Right lobe of liver (tissue), 6 donors: ENCODE measurements around the gene KLHL35. TPM values are rescaled to one million over a fixed set of nuclear protein-coding genes. Genes with fewer than 3 reads are reported as not detected.

Experiments used
- ATAC-seq, 4 donors: fragments of 200-7000 bp; cut with Tn5 transposase; one replicate each; pipeline ENCODE4 v1.9.1; 2020; ENCODE audit warnings: mild to moderate bottlenecking in 4 of 4, moderate library complexity in 4 of 4
- DNase-seq, 3 donors: peaks; one replicate each; pipeline ENCODE4 v3.0.0-alpha.2; 2020
- H3K27ac ChIP-seq, 3 donors: fragments of 200-600 bp; one replicate each; pipeline ENCODE4 v1.8.0; 2022
- H3K27me3 ChIP-seq, 2 donors: fragments of 200-600 bp; one replicate each; pipeline ENCODE4 v1.8.0; 2022
- H3K36me3 ChIP-seq, 4 donors: fragments of 200-600 bp; sonication (generic) in 1 of 4; one replicate each; pipeline versions ENCODE4 v1.5.1 to v1.8.0; 2017 to 2022; ENCODE audit warnings: control low read depth in 1 of 4
- H3K4me1 ChIP-seq, 4 donors: fragments of 200-600 bp; sonication (generic) in 1 of 4; one replicate each; pipeline versions ENCODE4 v1.5.1 to v1.8.0; 2017 to 2022; ENCODE audit warnings: control low read depth in 1 of 4
- H3K4me3 ChIP-seq, 3 donors: fragments of 200-600 bp; one replicate each; pipeline ENCODE4 v1.8.0; 2022
- H3K9me3 ChIP-seq, 4 donors: fragments of 200-600 bp; sonication (generic) in 1 of 4; one replicate each; pipeline versions ENCODE4 v1.5.1 to v1.8.0; 2017 to 2022; ENCODE audit warnings: control low read depth in 1 of 4
- POLR2A ChIP-seq: fragments of 450-650 bp; IDR thresholded peaks from one replicate; pipeline ENCODE4 v1.6.1; 2017; ENCODE audit warnings: antibody characterized with exemption, mild to moderate bottlenecking
- WGBS: methylation state at CpG from one replicate; pipeline ENCODE4 v1.1.6; 2018; ENCODE audit warnings: low coverage, low lambda C conversion rate; ENCODE audit not compliant: insufficient coverage; ENCODE audit errors: missing lambda C conversion rate; 5-methylcytosine and 5-hydroxymethylcytosine counted together
- intact Hi-C, 2 donors: fragments of 100-400 bp; cut with DNase I; formaldehyde crosslinking; loops; one replicate each; pipeline versions ENCODE4 v1.11.2 to v1.14.1; 2022
- total RNA-seq, 6 experiments: library from RNA; depleted of rRNA in 2 of 6; stranded (reverse); fragments of >200 nt in 2 of 6; fragmentation: NEBNext Ultra II Directional in 3 of 6; extraction: Animal tissue kit (Norgen Biotek cat#: 25700) in 3 of 6; gene quantifications; one replicate each; pipeline versions ENCODE4 v1.1.0 to v1.2.4, GENCODE V29; 2016 to 2023
- TF ChIP-seq, protein P1 (sequence below), 4 donors: fragments of 200-600 bp in 3 of 4; fragments of 450-650 bp in 1 of 4; IDR thresholded peaks; one replicate each; pipeline versions ENCODE4 v1.5.1 to v1.8.0; 2016 to 2022; ENCODE audit warnings: antibody characterized with exemption in 4 of 4, mild to moderate bottlenecking in 2 of 4
- donor health status: DM: no; HTN: yes; CAD: no.
- donor health status: DM: no; HTN: no; CAD: no.
- donor health status: DM: no; HTN: no; CAD: no.
- donor health status: DM: no; HTN: yes; CAD: no.
- donor health status: DM: no; HTN: yes; CAD: no.

KLHL35 gene
- total RNA-seq, 6 experiments from 2014 or later, result 0.09 TPM; not detected in 5

GRCh38 chr11:75480185-75481175 is 47.5 kb upstream of the KLHL35 start:
- WGBS, result 83% methylated on average over 9 of the region's 10 CpGs

DNA sequence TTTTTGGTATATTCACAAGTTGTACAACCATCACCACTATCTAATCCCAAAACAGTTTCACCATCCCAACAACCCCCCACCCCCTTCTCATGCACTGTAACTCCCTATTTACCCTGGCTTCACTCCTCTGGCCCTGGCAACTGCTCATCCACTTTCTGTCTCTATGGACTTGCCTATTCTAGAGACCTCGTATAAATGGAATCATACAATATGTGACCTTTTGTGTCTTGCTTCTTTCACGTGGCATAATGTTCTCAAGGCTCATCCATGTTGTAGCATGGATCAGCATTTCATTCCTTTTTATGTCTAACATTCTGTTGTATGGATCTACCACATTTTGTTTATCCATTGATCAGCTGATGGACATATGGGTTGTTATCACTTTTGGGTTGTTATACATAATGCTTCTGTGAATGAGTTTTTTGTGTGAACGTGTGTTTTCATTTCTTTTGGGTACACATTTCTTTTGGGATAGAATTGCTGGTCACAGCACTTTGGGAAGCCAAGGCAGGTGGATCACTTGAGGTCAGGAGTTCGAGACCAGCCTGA is 46.7 kb upstream of the KLHL35 start:
- DNase-seq (no peak), ATAC-seq (no peak)
- Histone ChIP-seq H3K9me3 (no peaks in the 10 kb centered on the region), H3K27ac (no peak overlapping the region), H3K4me1 (peaks cover 0 to 11% (median 3%) of the 10 kb centered on the region in 4 donors), H3K4me3 (no peak overlapping the region), H3K27me3 (no peaks in the 10 kb centered on the region), H3K36me3 (no peaks in the 10 kb centered on the region)
- TF ChIP-seq POLR2A, result no peak
- 58% methylated on average over 4 of the region's 4 CpGs for WGBS
- intact Hi-C loops, result no loop called here

More at GRCh38 chr11:75480185-75481175, 47.5 kb upstream of the KLHL35 start:
- H3K4me3 ChIP-seq, result no peak overlapping the region
- H3K9me3 ChIP-seq, result no peaks in the 10 kb centered on the region
- intact Hi-C loops, result no loop called here
- H3K27me3 ChIP-seq, result no peaks in the 10 kb centered on the region
- ATAC-seq (no peak), DNase-seq (no peak)
- peaks cover 0 to 11% (median 3%) of the 10 kb centered on the region in 4 donors for H3K4me1 ChIP-seq
- no peak overlapping the region for H3K27ac ChIP-seq
- no peaks in the 10 kb centered on the region for H3K36me3 ChIP-seq
- TF ChIP-seq, protein P1, sequence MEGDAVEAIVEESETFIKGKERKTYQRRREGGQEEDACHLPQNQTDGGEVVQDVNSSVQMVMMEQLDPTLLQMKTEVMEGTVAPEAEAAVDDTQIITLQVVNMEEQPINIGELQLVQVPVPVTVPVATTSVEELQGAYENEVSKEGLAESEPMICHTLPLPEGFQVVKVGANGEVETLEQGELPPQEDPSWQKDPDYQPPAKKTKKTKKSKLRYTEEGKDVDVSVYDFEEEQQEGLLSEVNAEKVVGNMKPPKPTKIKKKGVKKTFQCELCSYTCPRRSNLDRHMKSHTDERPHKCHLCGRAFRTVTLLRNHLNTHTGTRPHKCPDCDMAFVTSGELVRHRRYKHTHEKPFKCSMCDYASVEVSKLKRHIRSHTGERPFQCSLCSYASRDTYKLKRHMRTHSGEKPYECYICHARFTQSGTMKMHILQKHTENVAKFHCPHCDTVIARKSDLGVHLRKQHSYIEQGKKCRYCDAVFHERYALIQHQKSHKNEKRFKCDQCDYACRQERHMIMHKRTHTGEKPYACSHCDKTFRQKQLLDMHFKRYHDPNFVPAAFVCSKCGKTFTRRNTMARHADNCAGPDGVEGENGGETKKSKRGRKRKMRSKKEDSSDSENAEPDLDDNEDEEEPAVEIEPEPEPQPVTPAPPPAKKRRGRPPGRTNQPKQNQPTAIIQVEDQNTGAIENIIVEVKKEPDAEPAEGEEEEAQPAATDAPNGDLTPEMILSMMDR (IDR thresholded peaks at IDR 0.05), result no peak
- no peak for TF ChIP-seq POLR2A

GRCh38 chr11:75478783-75479596 is 46.0 kb upstream of the KLHL35 start:
- no peak for DNase-seq
- H3K4me1 ChIP-seq, result peaks cover 0 to 11% (median 3%) of the 10 kb centered on the region in 4 donors
- no peak for ATAC-seq
- intact Hi-C loops, result no loop called here
- H3K27me3 ChIP-seq, result no peaks in the 10 kb centered on the region
- TF ChIP-seq POLR2A, result no peak
- TF ChIP-seq, protein P1 (IDR thresholded peaks at IDR 0.05), result no peak
- H3K36me3 ChIP-seq, result no peaks in the 10 kb centered on the region
- H3K27ac ChIP-seq, result no peak overlapping the region
- no peaks in the 10 kb centered on the region for H3K9me3 ChIP-seq
- 57% methylated on average over 3 of the region's 5 CpGs for WGBS
- no peak overlapping the region for H3K4me3 ChIP-seq

- no peaks in the 10 kb centered on the region for H3K9me3 ChIP-seq
- DNase-seq, result peak in 1 of 3 donors; percentile 34
- H3K4me1 ChIP-seq, result peaks cover 0 to 3% (median 0%) of the 10 kb centered on the region in 4 donors
- no peak for TF ChIP-seq POLR2A
- TF ChIP-seq, protein P1 (IDR thresholded peaks at IDR 0.05), result no peak
- H3K36me3 ChIP-seq, result no peaks in the 10 kb centered on the region
- intact Hi-C loops, result no loop called here
- no peak overlapping the region for H3K27ac ChIP-seq
- ATAC-seq, result no peak
- H3K4me3 ChIP-seq, result no peak overlapping the region
- H3K27me3 ChIP-seq, result no peaks in the 10 kb centered on the region
- WGBS, result no CpG with 5 or more reads among the region's 12 CpGs
Measured at GRCh38 chr11:75477614-75477935, 44.6 kb upstream of the KLHL35 start.
